ENCODE results near the gene LTBP1.

DNA sequence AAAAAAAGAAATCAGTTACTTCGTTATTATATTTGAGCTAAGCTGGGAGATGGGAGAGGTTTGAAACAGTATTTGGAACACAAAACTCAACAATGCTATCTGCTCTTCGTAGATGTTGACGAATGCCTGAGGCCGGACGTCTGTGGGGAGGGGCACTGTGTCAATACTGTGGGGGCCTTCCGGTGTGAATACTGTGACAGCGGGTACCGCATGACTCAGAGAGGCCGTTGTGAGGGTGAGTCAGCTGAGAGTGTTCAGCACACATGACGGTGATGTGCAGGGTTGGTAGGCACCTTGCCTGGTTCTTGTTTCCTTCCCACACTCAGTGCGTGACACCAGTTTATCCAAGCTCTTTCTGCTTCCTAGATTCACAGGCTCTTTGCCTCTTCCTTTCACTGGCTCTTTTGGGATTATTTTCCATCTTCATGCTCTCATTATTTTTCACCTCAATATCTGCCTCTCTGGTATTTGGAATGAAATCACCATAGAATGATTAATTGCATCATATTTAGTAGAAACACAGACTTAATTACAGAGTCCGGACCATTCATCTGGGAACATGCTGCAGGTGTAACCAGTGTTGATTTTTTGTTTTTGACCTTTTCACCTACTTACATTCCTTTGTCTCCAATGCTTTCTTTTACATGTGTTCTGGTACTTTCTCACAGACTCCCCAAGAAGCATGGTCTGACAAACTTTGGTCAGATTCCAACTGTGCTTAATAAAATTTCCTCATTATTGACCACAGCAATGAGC lies 329.1 kb downstream of the LTBP1 start:
- TF ChIP-seq, protein P1, sequence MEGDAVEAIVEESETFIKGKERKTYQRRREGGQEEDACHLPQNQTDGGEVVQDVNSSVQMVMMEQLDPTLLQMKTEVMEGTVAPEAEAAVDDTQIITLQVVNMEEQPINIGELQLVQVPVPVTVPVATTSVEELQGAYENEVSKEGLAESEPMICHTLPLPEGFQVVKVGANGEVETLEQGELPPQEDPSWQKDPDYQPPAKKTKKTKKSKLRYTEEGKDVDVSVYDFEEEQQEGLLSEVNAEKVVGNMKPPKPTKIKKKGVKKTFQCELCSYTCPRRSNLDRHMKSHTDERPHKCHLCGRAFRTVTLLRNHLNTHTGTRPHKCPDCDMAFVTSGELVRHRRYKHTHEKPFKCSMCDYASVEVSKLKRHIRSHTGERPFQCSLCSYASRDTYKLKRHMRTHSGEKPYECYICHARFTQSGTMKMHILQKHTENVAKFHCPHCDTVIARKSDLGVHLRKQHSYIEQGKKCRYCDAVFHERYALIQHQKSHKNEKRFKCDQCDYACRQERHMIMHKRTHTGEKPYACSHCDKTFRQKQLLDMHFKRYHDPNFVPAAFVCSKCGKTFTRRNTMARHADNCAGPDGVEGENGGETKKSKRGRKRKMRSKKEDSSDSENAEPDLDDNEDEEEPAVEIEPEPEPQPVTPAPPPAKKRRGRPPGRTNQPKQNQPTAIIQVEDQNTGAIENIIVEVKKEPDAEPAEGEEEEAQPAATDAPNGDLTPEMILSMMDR (IDR thresholded peaks at IDR 0.05): no peak
- no peak for TF ChIP-seq POLR2A (IDR thresholded peaks at IDR 0.05)

All from lower leg skin (tissue), 3 donors.